Calu3 (cell line): Measurements from ENCODE around the gene TFEC. TPM values are rescaled to one million over a fixed set of nuclear protein-coding genes. Genes with fewer than 3 reads are reported as not detected.

Experiments
- BruUV-seq: library from RNA; stranded (reverse); fragments of 400-500 nt; replicated peaks from 2 replicates; lab custom pipeline; 2021; lab: Mats Ljungman, UMichigan
- CTCF ChIA-PET: fragments of 300-600 bp; sonication (Branson Sonifier 250); formaldehyde crosslinking; loops from one replicate; lab custom pipeline; 2022; ENCODE audit warnings: antibody characterized with exemption; lab: Charles Lee
- DNase-seq: peaks from one replicate; pipeline ENCODE4 v3.0.0; 2022
- H3K27ac Mint-ChIP-seq: one replicate; pipeline ENCODE4 v1.8.0; 2022; ENCODE audit warnings: mixed read lengths; ENCODE audit not compliant: unreplicated experiment
- H3K27me3 Mint-ChIP-seq: one replicate; pipeline ENCODE4 v1.8.0; 2022; ENCODE audit warnings: mixed read lengths; ENCODE audit not compliant: unreplicated experiment
- H3K36me3 Mint-ChIP-seq: one replicate; pipeline ENCODE4 v1.8.0; 2022; ENCODE audit warnings: mild to moderate bottlenecking, moderate library complexity, mixed read lengths; ENCODE audit not compliant: insufficient read depth, unreplicated experiment
- H3K4me1 Mint-ChIP-seq: one replicate; pipeline ENCODE4 v1.8.0; 2022; ENCODE audit warnings: mild to moderate bottlenecking, low read depth, mixed read lengths; ENCODE audit not compliant: unreplicated experiment
- H3K4me3 Mint-ChIP-seq: one replicate; pipeline ENCODE4 v1.8.0; 2022; ENCODE audit warnings: mild to moderate bottlenecking, low read depth, moderate library complexity, mixed read lengths; ENCODE audit not compliant: unreplicated experiment
- H3K9me3 Mint-ChIP-seq: one replicate; pipeline ENCODE4 v1.8.0; 2022; ENCODE audit warnings: low read depth, mixed read lengths; ENCODE audit not compliant: unreplicated experiment
- intact Hi-C: fragments of 100-400 bp; cut with micrococcal nuclease; formaldehyde crosslinking; loops from one replicate; pipeline ENCODE4 v1.10.0; 2022; ENCODE audit not compliant: unreplicated experiment
- total RNA-seq: library from RNA; stranded (reverse); gene quantifications from 2 replicates; pipeline ENCODE4 v1.2.3, GENCODE V29; 2022
- TF ChIP-seq, protein P1 (sequence below): fragments of 200-600 bp; IDR thresholded peaks from one replicate; pipeline ENCODE4 v1.8.0; 2022; ENCODE audit warnings: antibody characterized with exemption; ENCODE audit not compliant: unreplicated experiment

Gene TFEC
- total RNA-seq, 1 experiment from 2014 or later: not detected

DNA sequence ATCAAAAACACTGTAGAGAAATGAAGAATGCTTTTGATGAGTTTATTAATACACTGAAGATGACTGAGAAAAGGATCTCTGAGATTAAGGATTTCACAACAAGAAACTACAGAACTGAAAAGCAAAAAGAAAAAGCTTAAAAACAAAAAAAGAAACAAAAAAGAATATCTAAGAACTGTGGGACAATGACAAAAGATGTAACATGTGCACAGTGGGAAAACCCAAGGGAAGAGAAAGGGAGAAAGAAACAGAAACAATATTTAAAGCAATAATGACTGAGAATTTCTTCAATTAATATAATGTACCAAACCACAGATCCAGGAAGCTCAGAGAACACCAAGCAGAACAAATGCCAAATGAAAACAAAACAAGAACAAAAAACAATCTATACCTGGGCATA, 42.2 kb downstream of the TFEC start:
- no peaks in the 10 kb centered on the region for H3K4me1 Mint-ChIP-seq
- no peaks in the 10 kb centered on the region for H3K27me3 Mint-ChIP-seq
- BruUV-seq: no TSS peak
- H3K9me3 Mint-ChIP-seq: no peaks in the 10 kb centered on the region
- H3K27ac Mint-ChIP-seq: no peak overlapping the region
- H3K36me3 Mint-ChIP-seq: no peaks in the 10 kb centered on the region
- CTCF ChIA-PET: no interaction called here
- intact Hi-C loops: no loop called here
- no peak overlapping the region for H3K4me3 Mint-ChIP-seq
- DNase-seq: no peak
- TF ChIP-seq, protein P1, sequence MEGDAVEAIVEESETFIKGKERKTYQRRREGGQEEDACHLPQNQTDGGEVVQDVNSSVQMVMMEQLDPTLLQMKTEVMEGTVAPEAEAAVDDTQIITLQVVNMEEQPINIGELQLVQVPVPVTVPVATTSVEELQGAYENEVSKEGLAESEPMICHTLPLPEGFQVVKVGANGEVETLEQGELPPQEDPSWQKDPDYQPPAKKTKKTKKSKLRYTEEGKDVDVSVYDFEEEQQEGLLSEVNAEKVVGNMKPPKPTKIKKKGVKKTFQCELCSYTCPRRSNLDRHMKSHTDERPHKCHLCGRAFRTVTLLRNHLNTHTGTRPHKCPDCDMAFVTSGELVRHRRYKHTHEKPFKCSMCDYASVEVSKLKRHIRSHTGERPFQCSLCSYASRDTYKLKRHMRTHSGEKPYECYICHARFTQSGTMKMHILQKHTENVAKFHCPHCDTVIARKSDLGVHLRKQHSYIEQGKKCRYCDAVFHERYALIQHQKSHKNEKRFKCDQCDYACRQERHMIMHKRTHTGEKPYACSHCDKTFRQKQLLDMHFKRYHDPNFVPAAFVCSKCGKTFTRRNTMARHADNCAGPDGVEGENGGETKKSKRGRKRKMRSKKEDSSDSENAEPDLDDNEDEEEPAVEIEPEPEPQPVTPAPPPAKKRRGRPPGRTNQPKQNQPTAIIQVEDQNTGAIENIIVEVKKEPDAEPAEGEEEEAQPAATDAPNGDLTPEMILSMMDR: no peak

DNA sequence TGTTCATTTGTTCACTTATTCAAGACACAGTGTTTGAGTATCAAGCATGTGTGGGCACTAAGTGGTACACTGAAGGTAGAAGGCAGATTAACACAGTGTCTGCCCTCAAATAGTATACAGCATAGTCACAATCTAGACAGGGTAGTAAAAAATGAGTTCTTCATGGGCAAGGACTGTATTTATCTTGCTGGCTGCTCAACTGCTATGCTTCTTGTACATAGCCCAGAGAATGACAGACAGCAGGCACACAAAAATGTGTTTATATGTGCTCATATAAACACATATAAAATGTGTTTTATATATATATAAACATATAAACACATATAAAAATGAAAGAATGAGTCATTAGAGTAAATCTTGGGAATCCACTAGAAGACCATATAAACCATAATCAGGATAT, 43.1 kb downstream of the TFEC start:
- no peak for DNase-seq

DNA sequence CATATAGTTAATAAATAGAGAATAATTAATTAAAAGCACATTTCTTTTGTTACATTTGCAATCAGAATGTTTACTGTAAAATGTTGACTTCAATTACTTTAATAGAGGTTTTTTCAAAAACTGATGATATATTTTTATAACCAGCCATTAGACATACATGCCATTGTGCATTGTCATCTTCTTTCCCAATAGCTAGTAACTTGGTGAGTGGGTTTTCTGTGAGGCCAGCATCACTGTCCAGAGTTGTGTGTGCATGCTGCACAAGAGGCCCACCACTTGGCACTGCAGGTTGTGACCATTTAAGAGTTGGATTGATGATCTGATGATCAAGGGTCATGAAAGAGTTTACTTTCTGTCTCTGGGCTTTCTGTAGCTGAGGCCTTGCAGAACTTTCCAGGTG, 46.5 kb downstream of the TFEC start:
- CTCF ChIA-PET: no interaction called here
- H3K4me3 Mint-ChIP-seq: no peak overlapping the region
- H3K4me1 Mint-ChIP-seq: no peaks in the 10 kb centered on the region
- no TSS peak for BruUV-seq
- no peaks in the 10 kb centered on the region for H3K36me3 Mint-ChIP-seq
- TF ChIP-seq, protein P1: no peak
- H3K9me3 Mint-ChIP-seq: no peaks in the 10 kb centered on the region
- H3K27ac Mint-ChIP-seq: no peak overlapping the region
- no peak for DNase-seq
- intact Hi-C loops: no loop called here
- no peaks in the 10 kb centered on the region for H3K27me3 Mint-ChIP-seq

More for the DNA sequence above, 43.1 kb downstream of the TFEC start:
- Mint-ChIP-seq H3K4me1 (no peaks in the 10 kb centered on the region), H3K27me3 (no peaks in the 10 kb centered on the region), H3K9me3 (no peaks in the 10 kb centered on the region), H3K27ac (no peak overlapping the region), H3K4me3 (no peak overlapping the region), H3K36me3 (no peaks in the 10 kb centered on the region)
- intact Hi-C loops: no loop called here
- CTCF ChIA-PET: no interaction called here
- BruUV-seq: no TSS peak
- TF ChIP-seq, protein P1: no peak

DNA sequence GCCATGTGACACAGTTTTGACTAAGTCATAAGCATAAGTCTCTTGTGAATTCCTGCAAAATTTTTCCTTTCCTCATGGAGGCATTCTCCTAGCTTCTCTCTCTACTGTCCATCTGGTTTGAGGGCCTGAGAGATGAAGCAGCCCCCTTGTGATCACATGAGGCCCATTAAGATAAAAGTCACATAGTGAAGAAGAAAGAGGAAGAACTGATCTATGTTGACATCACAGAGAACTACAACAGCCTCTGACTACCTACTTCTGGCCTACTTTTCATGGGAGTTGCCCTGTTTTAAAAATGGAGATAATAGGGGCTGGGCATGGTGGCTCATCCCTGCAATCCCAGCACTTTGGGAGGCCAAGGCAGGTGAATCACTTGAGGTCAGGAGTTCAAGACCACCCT, 50.4 kb downstream of the TFEC start:
- no TSS peak for BruUV-seq
- intact Hi-C loops: no loop called here
- H3K27me3 Mint-ChIP-seq: no peaks in the 10 kb centered on the region

More for the DNA sequence above, 50.4 kb downstream of the TFEC start:
- TF ChIP-seq, protein P1: no peak
- CTCF ChIA-PET: no interaction called here
- no peaks in the 10 kb centered on the region for H3K9me3 Mint-ChIP-seq
- no peaks in the 10 kb centered on the region for H3K4me1 Mint-ChIP-seq
- no peak overlapping the region for H3K27ac Mint-ChIP-seq
- H3K4me3 Mint-ChIP-seq: no peak overlapping the region
- no peaks in the 10 kb centered on the region for H3K36me3 Mint-ChIP-seq
- DNase-seq: no peak
